SU-DHL-6 (cell line): Measurements from ENCODE around the gene CCDC106.

Source experiments
- H2AFZ ChIP-seq: fragments of 200-600 bp; sonication (generic); 2 replicates; pipeline ENCODE4 v1.6.1; 2014; ENCODE audit warnings: low read depth, mild to moderate bottlenecking, moderate library complexity, mixed read lengths, antibody characterized with exemption, low read length; ENCODE audit not compliant: severe bottlenecking
- H3F3A ChIP-seq: fragments of 200-600 bp; shearing (Covaris generic); 2 replicates; pipeline ENCODE4 v1.6.0; 2016; ENCODE audit warnings: antibody characterized with exemption, mild to moderate bottlenecking; ENCODE audit not compliant: insufficient read depth
- H3K27ac ChIP-seq: fragments of 200-600 bp; sonication (generic); 2 replicates; pipeline ENCODE4 v1.5.1; 2016; ENCODE audit warnings: low read depth, mild to moderate bottlenecking, low read length, moderate library complexity, mixed read lengths
- H3K27me3 ChIP-seq: fragments of 200-600 bp; sonication (generic), shearing (Covaris generic); 2 replicates; pipeline ENCODE4 v1.6.0; 2014; ENCODE audit warnings: mild to moderate bottlenecking, low read length
- H3K36me3 ChIP-seq: fragments of 200-600 bp; sonication (generic); 2 replicates; pipeline ENCODE4 v1.6.1; 2014; ENCODE audit warnings: mild to moderate bottlenecking, low read length, mixed read lengths
- H3K4me2 ChIP-seq: fragments of 300-600, 200-600 bp; shearing (Covaris generic), sonication (generic); 2 replicates; pipeline ENCODE4 v1.6.0; 2014; ENCODE audit warnings: low read length, low read depth, mild to moderate bottlenecking; ENCODE audit not compliant: poor library complexity, severe bottlenecking
- H3K4me3 ChIP-seq: fragments of 200-600 bp; sonication (generic); 2 replicates; pipeline ENCODE4 v1.5.1; 2014; ENCODE audit warnings: antibody characterized with exemption, low read length, mild to moderate bottlenecking, mixed read lengths; ENCODE audit not compliant: insufficient read depth, poor library complexity, severe bottlenecking
- H3K79me2 ChIP-seq: fragments of 200-600 bp; sonication (generic); 2 replicates; pipeline ENCODE4 v1.6.1; 2014; ENCODE audit warnings: mild to moderate bottlenecking, low read length, moderate library complexity; ENCODE audit not compliant: insufficient read depth
- H3K9ac ChIP-seq: fragments of 200-600 bp; sonication (generic); 2 replicates; pipeline ENCODE4 v1.7.0; 2014; ENCODE audit warnings: mild to moderate bottlenecking, low read length
- H3K9me2 ChIP-seq: fragments of 200-600 bp; sonication (generic); replicated peaks from 2 replicates; pipeline ENCODE4 v1.6.1; 2014; ENCODE audit warnings: low read length; ENCODE audit not compliant: insufficient read depth
- H3K9me3 ChIP-seq: fragments of 200-600 bp; sonication (generic); 2 replicates; pipeline ENCODE4 v1.6.1; 2014; ENCODE audit warnings: low read length, mixed read lengths; ENCODE audit not compliant: insufficient read depth
- H4K20me1 ChIP-seq: fragments of 200-600 bp; sonication (generic); 2 replicates; pipeline ENCODE4 v1.6.1; 2014; ENCODE audit warnings: low read depth, mild to moderate bottlenecking, antibody characterized with exemption, low read length, moderate library complexity, mixed read lengths
- EZH2phosphoT487 ChIP-seq: fragments of 200-600 bp; sonication (generic), shearing (Covaris generic); conservative IDR thresholded peaks from 2 replicates; pipeline ENCODE4 v1.6.1; 2018; ENCODE audit warnings: mild to moderate bottlenecking, antibody characterized with exemption, low read length, moderate library complexity, mixed read lengths
- TF ChIP-seq, protein P1 (sequence below): fragments of 200-600 bp; sonication (generic); IDR thresholded peaks from one replicate; pipeline ENCODE4 v1.5.1; 2017; ENCODE audit warnings: antibody characterized with exemption, mild to moderate bottlenecking, low read length, moderate library complexity; ENCODE audit not compliant: insufficient read depth, poor library complexity, severe bottlenecking

Gene CCDC106

DNA sequence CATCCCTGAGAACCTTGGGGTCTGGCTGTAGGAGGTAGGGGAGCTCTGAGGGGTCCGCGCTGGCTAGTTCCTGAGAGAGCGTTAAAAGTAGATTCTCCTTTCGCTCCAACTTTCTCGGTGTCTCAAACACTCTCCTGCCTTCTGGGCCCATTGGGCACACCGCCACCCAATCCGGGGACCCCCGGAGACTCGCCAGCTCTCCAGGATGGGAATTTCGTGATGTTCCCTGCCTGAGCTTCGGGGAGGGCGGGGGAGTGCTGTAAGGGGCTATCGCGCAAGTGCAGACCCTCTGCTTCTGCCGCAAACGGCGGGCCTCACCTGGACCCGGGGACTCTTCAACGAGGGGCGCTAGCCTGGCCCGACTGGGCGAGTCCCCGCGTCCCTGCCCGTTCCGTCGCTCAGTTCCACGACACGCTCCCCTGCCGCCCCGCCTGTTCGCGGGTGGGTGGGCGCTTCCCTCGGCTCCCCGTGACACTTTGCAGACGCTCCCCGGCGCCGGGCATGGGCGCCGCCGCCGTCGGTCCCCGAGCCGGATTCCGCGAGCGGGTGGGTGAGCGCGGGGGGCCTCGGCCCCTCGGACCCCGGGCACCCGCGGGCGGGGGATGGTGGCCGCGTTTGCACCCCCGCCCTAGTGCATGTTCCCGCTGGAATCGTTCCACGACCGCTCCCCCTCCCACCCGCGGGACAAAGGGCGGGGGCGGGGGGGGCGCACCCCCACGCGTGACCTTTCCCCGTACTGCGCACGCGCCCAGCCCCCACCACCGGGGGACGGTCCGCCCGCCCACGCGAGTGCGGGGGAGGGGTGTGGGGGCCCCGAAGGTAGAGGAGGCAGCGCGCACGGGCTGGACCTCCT, at the start of gene CCDC106:
Gene CCDC106 (plus strand): TSS at position 481 of the 853 bp plus-strand sequence. CDS start 835 bp downstream, outside the sequence.
- Histone ChIP-seq H3K4me2 (peak within 1 kb of the TSS; percentile 87), H2AFZ (no peak within 1 kb of the TSS), H3K79me2 (peaks cover 24% of the 10 kb centered on the region), H3K9me3 (no peaks in the 10 kb centered on the region), H3K27ac (peak within 1 kb of the TSS; percentile 95), H3K36me3 (no peaks in the 10 kb centered on the region; the same call in 1 of the 2 replicates), H3K9me2 (no peaks in the 10 kb centered on the region), H3K9ac (peak within 1 kb of the TSS; percentile 92), H3K27me3 (no peaks in the 10 kb centered on the region), H3K4me3 (peak within 1 kb of the TSS; percentile 69), H4K20me1 (no peaks in the 10 kb centered on the region), H3F3A (peaks cover 36% of the 10 kb centered on the region)
- TF ChIP-seq EZH2phosphoT487 = no peak
- TF ChIP-seq, protein P1, sequence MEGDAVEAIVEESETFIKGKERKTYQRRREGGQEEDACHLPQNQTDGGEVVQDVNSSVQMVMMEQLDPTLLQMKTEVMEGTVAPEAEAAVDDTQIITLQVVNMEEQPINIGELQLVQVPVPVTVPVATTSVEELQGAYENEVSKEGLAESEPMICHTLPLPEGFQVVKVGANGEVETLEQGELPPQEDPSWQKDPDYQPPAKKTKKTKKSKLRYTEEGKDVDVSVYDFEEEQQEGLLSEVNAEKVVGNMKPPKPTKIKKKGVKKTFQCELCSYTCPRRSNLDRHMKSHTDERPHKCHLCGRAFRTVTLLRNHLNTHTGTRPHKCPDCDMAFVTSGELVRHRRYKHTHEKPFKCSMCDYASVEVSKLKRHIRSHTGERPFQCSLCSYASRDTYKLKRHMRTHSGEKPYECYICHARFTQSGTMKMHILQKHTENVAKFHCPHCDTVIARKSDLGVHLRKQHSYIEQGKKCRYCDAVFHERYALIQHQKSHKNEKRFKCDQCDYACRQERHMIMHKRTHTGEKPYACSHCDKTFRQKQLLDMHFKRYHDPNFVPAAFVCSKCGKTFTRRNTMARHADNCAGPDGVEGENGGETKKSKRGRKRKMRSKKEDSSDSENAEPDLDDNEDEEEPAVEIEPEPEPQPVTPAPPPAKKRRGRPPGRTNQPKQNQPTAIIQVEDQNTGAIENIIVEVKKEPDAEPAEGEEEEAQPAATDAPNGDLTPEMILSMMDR = no peak

DNA sequence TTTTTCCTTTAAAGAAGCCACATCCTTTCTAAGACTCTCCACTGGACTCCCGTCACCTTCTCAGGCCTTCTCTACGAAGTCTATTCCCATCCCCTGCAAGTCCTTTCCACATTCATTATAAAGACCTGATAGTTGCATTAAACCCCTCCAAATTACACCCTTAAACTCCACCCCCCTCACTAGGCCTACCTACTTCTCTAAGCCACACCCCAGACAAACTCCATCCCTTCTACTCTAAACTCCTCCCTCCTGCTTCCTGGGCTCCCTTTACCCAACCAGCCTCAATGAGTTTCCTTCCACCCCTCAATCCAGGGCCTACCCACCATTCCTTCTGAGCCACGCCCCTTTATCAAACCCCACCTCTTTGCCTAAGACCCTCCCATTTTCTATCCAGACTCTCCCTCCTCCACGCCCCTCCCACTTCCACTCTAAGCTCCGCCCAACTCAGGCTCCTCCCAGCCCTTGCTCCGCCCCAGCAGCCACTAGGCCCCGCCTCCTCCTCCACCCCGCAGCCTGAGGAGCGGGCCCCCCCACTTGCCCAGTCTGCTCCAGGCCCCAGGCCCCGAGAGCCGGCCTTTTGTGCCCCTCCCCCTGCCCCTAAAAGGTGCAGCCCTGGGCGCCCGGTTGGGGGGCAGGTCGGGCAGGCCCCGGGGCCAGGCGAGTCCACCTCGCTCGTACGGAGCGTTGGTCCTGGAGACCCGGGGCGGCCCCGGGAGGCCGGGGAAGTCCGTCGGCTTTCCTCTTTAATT, 49.1 kb upstream of the CCDC106 start:
- Histone ChIP-seq H3K27me3 (no peaks in the 10 kb centered on the region), H3K9me2 (no peaks in the 10 kb centered on the region), H3K9me3 (no peaks in the 10 kb centered on the region), H3K4me3 (peak overlapping the region; percentile 62), H3K36me3 (no peaks in the 10 kb centered on the region), H3K79me2 (no peaks in the 10 kb centered on the region), H2AFZ (peak overlapping the region; percentile 67), H3K4me2 (peak overlapping the region; percentile 64), H4K20me1 (no peaks in the 10 kb centered on the region), H3F3A (peaks cover 27% of the 10 kb centered on the region), H3K9ac (peak overlapping the region; percentile 83), H3K27ac (peak overlapping the region; percentile 95)
- TF ChIP-seq, protein P1 = no peak
- no peak for TF ChIP-seq EZH2phosphoT487

- Histone ChIP-seq H3K27me3 (no peaks in the 10 kb centered on the region), H3K79me2 (no peaks in the 10 kb centered on the region), H4K20me1 (no peaks in the 10 kb centered on the region), H3F3A (peaks cover 28% of the 10 kb centered on the region), H3K27ac (peak within 1 kb of the TSS; percentile 95), H3K9me2 (no peaks in the 10 kb centered on the region), H3K4me2 (peak within 1 kb of the TSS; percentile 64), H3K9ac (peak within 1 kb of the TSS; percentile 83), H2AFZ (peak within 1 kb of the TSS; percentile 67), H3K4me3 (peak within 1 kb of the TSS; percentile 76), H3K36me3 (no peaks in the 10 kb centered on the region), H3K9me3 (no peaks in the 10 kb centered on the region)
- no peak for TF ChIP-seq EZH2phosphoT487
- TF ChIP-seq, protein P1 = no peak
Measured at GRCh38 chr19:55599468-55599841, 48.6 kb upstream of the CCDC106 start, which contains the start of gene FIZ1. TSS of gene FIZ1 (minus strand) at chr19:55599517. CDS start at chr19:55597865, 1,652 bp downstream.
